ENCODE results near the gene ATP9A. TPM values are rescaled to one million over a fixed set of nuclear protein-coding genes. Genes with fewer than 3 reads are reported as not detected.

Gene ATP9A
- total and polyA plus RNA-seq, 2 experiments from 2014 or later = 11.3 to 16.9 TPM

DNA sequence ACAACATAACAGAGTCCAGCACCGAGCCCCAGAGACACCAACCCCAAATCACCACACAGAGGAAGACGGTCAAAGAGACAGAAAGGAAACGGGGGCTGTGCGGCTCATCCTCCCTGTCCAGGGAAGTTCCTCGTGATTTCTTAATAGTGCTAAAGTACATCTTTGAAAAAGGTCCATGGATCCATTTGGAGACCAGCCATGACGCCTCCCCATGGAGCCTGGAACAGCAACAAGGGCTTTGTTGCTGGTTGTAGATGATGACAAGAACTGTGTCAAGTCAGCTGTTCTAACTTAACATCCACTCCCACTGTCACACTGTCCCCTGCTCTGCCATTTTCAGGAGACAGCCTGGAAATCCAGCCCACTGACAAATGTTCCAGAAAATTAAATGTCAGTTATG lies 99.7 kb downstream of the ATP9A start:
- peaks cover 5% of the 10 kb centered on the region for H3K36me3 ChIP-seq

DNA sequence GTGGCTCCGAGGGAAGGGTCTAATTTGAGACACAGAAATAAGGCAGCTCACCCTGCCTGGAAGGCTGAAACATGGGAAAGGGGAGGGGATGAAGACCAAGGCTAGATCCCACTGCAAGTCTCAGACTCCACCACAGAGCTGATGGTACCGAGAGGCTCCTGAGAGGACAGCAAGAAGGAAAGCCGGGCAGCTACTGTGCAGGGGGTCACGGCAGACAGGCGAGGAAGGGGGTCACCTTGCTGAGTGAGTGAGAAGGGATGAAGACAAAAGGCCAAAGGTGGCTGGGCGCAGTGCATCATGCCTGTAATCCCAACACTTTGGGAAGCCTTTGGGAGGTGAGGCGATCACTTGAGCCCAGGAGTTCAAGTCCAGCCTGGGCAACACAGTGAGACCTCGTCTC lies 100.7 kb downstream of the ATP9A start:
- TF ChIP-seq, protein P1, sequence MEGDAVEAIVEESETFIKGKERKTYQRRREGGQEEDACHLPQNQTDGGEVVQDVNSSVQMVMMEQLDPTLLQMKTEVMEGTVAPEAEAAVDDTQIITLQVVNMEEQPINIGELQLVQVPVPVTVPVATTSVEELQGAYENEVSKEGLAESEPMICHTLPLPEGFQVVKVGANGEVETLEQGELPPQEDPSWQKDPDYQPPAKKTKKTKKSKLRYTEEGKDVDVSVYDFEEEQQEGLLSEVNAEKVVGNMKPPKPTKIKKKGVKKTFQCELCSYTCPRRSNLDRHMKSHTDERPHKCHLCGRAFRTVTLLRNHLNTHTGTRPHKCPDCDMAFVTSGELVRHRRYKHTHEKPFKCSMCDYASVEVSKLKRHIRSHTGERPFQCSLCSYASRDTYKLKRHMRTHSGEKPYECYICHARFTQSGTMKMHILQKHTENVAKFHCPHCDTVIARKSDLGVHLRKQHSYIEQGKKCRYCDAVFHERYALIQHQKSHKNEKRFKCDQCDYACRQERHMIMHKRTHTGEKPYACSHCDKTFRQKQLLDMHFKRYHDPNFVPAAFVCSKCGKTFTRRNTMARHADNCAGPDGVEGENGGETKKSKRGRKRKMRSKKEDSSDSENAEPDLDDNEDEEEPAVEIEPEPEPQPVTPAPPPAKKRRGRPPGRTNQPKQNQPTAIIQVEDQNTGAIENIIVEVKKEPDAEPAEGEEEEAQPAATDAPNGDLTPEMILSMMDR (IDR thresholded peaks at IDR 0.05; ENCODE audit: low read depth, low read length) = no peak
- DNase-seq (ENCODE audit: low read depth in 1 of 2, low spot score in 1 of 2) = no peak
- Histone ChIP-seq H3K36me3 (peaks cover 5% of the 10 kb centered on the region), H3K27ac (no peak overlapping the region), H3K4me3 (no peak overlapping the region), H3K27me3 (no peaks in the 10 kb centered on the region), H3K9me3 (ENCODE audit: low read depth) (no peaks in the 10 kb centered on the region), H3K4me1 (ENCODE audit: low read depth) (no peaks in the 10 kb centered on the region)

More for the DNA sequence above, 99.7 kb downstream of the ATP9A start:
- no peaks in the 10 kb centered on the region for H3K9me3 ChIP-seq (ENCODE audit: low read depth)
- no peaks in the 10 kb centered on the region for H3K4me1 ChIP-seq (ENCODE audit: low read depth)
- TF ChIP-seq, protein P1 (IDR thresholded peaks at IDR 0.05; ENCODE audit: low read depth, low read length) = no peak
- H3K27ac ChIP-seq = no peak overlapping the region
- DNase-seq (ENCODE audit: low read depth in 1 of 2, low spot score in 1 of 2) = no peak
- H3K4me3 ChIP-seq = no peak overlapping the region
- H3K27me3 ChIP-seq = no peaks in the 10 kb centered on the region

DNA sequence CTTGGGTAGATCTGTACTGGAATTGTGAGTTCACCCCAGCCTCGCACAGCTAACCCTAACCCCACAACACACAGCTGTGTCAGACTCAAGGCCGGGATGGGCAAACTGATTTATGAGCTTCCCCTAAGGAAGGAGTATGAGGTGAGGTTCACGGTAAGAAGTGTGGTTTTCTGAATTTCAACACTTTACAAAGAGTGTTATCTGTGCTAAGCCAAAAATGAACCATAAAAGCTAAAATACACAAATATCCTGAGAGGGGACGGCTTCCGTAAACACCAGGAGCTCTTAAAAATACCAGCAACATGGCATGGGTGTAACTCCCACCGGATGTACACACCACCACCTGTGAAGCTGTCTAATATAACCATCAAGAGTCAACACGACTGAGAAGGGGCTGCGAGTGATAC lies 101.2 kb downstream of the ATP9A start:
- Histone ChIP-seq H3K36me3 (peaks cover 5% of the 10 kb centered on the region), H3K4me3 (no peak overlapping the region), H3K9me3 (ENCODE audit: low read depth) (no peaks in the 10 kb centered on the region), H3K27me3 (no peaks in the 10 kb centered on the region), H3K27ac (no peak overlapping the region), H3K4me1 (ENCODE audit: low read depth) (no peaks in the 10 kb centered on the region)
- TF ChIP-seq, protein P1 (IDR thresholded peaks at IDR 0.05; ENCODE audit: low read depth, low read length) = no peak
- DNase-seq (ENCODE audit: low read depth in 1 of 2, low spot score in 1 of 2) = no peak

DNA sequence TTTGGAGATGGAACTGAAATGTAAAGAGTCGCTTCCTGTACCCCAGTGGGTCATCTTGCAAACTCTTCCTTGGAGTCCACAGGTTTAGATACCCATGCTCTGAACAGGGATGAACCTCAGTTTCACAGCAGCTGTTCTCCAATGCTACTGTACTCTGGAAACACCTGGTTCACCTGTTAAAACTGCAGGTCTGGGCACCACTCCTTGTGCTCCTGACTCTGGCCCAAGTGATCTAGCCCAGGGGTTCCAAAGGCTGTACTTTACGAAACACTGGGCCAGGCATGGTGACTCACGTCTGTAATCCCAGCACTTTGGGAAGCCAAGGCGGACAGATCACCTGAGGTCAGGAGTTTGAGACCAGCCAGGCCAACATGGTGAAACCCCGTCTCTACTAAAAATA lies 102.1 kb downstream of the ATP9A start:
- TF ChIP-seq, protein P1 (IDR thresholded peaks at IDR 0.05; ENCODE audit: low read depth, low read length) = no peak
- H3K27ac ChIP-seq = no peak overlapping the region
- DNase-seq (ENCODE audit: low read depth in 1 of 2, low spot score in 1 of 2) = no peak

DNA sequence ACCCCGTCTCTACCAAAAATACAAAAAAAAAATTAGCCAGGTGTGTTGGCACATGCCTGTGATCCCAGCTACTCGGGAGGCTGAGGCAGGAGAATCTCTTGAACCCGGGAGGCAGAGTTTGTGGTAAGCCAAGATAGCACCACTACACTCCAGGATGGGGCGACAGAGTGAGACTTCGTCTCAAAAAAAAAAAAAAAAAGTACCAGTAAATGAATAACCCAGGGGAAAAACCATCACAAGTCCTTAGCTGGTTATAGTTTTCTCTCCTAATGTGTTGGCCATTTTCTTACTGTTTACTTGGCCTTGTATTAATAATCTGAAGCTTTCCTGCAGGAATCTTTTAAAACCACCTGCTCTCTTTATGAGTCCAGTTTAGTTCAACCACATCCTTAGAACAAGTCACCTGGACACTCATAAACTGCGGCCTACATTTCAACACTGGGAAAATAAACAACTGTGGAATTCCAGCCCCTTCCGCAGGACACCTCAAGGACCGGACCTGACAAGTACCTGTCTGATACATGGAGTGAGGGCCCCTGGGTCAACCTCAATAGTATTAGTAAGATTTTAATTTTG lies 102.6 kb downstream of the ATP9A start:
- TF ChIP-seq, protein P1 (IDR thresholded peaks at IDR 0.05; ENCODE audit: low read depth, low read length) = no peak
- Histone ChIP-seq H3K27ac (no peak overlapping the region), H3K36me3 (peaks cover 5% of the 10 kb centered on the region), H3K4me3 (no peak overlapping the region), H3K4me1 (ENCODE audit: low read depth) (no peaks in the 10 kb centered on the region), H3K9me3 (ENCODE audit: low read depth) (no peaks in the 10 kb centered on the region), H3K27me3 (no peaks in the 10 kb centered on the region)
- DNase-seq (ENCODE audit: low read depth in 1 of 2, low spot score in 1 of 2) = no peak

More for the DNA sequence above, 102.1 kb downstream of the ATP9A start:
- Histone ChIP-seq H3K4me3 (no peak overlapping the region), H3K4me1 (ENCODE audit: low read depth) (no peaks in the 10 kb centered on the region), H3K27me3 (no peaks in the 10 kb centered on the region), H3K36me3 (peaks cover 5% of the 10 kb centered on the region), H3K9me3 (ENCODE audit: low read depth) (no peaks in the 10 kb centered on the region)

Measured in cardiac muscle cell (in vitro differentiated cells and primary cell).